D341Med (cell line): Measurements from ENCODE around the gene CLEC18A.
"Not testable (repeated sequence)": the region's sequence is repeated elsewhere in the genome, so short reads cannot be mapped to it uniquely, and the experiment has no call there.

Experiments used
- DNase-seq: peaks from one replicate; pipeline ENCODE4 v3.0.0; 2012; ENCODE audit warnings: low spot score

Gene CLEC18A

DNA sequence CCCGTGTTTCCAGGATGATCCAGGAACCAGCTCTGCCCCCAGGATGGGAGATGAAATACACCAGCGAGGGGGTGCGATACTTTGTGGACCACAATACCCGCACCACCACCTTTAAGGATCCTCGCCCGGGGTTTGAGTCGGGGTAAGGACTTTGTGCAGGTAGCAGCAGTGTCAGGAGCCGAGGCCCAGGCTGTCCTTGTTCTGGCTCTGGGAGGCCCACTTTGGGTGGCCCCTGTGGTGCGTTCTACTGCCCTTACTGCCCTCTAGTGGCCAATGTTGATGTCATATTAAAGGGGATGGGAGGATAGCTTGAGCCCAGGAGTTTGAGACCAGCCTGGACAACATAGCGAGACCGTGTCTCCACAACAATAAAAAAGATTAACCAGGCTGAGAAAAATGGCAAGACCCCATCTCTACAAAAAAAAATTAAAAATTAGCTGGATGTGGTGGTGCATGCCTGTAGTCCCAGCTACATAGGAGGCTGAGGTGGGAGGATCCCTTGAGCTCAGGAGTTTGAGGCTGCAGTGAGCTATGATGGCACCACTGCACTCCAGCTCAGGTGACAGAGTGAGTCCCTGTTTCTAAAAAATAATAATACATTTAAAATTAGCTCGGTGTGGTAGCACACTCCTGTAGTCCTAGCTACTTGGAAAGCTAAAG is 20.9 kb upstream of the CLEC18A start:
- peak; percentile 80 for DNase-seq

- no peak for DNase-seq
Observed at GRCh38 chr16:69931631-69932030, 19.5 kb upstream of the CLEC18A start.

- DNase-seq = no peak
Observed at GRCh38 chr16:69932228-69932627, 18.9 kb upstream of the CLEC18A start.

DNA sequence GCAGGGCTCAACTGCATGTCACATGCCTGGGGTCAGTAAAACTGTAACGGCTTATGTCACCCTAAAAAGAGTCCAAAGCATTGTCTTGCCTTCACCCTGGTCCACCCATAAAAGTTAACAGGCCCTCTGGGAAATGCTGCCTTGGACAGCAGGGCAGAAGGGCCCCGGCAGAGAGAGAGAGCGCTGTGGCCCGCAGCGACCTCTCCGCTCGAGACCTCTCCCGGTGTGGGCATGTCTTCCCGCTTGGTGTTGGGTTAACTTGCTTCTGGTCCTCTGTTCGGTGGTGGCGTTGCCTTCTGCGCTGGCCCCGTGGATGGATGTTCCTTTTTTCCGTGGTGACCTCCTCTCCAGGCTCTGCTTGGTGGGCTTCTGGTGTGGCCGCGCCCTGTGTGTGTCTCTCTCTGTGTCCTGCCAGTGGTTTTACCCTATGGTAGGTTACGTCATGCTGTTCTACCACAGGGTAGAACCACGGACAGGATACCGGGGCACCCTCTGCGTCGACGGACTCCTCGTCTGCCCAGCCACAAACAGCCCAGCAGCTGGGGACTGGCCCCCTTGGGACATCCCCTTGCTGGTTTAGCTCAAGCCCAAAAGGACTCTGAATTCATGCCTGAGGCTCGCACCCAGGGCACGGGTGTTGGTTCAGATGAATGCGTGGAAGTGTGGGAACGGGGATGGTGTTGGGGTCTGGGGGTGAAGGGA is 18.3 kb upstream of the CLEC18A start:
- no peak for DNase-seq

DNA sequence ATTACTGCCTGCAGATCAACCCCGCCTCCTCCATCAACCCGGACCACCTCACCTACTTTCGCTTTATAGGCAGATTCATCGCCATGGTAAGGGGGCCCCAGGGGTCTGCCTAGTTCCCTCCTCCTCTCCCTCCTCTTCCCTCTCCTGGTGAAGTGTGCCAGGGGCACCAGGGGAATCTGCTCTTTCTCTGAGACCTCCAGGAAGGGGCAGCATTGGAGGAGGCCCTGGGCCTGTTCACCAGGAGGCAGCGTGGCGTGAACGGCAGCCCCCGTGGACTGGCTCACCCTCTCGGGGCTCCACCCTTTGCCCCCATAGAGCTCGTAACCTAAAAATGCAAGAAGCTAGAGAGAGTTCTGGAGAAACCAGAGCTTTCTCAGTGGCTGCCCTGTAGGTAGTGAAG is 17.1 kb upstream of the CLEC18A start:
- no peak for DNase-seq

GRCh38 chr16:69934751-69935150 is 16.4 kb upstream of the CLEC18A start:
- DNase-seq = no peak

DNA sequence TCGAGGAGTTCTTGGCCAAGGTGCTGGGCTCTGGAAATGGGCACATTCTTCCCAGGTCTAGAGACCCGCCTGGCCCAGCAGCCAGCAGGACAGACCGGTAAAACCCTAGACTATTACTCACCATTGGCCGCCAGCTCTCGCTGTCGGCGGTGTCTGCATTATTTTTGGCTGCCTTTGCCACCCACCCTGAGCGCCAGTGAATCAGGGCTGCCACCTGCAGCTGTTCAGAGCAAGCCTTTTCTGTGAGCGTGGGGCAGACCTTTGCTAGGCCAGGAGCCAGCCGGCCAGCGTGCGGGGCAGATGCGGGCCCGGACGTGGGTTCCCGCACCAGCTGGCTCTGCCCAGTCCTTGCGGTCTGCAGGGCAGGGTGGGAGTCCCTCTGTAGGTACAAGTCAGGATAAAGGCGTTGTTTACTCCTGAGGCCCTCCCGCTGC is 15.8 kb upstream of the CLEC18A start:
- DNase-seq = no peak

DNA sequence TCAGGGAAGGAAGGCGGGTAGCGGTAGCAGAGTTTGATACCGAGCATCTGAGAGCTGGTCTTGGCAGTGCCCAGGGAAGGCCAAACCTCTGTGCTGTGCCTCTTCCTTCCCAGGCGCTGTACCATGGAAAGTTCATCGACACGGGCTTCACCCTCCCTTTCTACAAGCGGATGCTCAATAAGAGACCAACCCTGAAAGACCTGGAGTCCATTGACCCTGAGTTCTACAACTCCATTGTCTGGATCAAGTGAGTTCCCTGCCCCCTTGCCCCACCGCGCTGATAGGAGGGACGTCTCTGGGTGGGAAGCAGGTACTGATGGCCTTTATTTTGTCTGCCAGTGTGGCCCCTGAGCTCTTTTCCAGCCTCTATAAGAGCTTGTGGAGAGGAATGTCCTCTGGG is 15.4 kb upstream of the CLEC18A start:
- no peak for DNase-seq

- no peak for DNase-seq
Observed at GRCh38 chr16:69936252-69936651, 14.9 kb upstream of the CLEC18A start.

DNA sequence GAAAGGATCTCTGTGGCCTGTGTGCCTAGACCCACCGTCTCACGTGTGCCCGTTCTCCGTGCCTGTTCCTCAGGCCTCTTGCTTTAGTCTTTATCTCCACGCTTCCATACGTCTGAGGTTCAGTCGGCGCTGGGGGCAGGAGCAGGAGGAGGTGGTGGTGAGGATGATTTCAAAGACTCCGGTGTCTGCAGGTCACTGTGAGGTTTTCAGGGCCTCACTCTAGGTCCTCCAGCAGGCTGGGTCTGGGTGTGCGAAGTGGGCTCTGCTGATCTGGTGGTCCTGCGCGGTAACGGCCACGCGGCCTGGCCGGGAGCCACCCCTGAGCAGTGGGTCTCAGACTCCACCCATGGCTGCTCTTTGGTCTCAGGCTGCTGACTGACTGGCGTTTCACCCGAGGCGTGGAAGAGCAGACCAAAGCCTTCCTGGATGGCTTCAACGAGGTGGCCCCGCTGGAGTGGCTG is 14.4 kb upstream of the CLEC18A start:
- no peak for DNase-seq

- peak; percentile 47 for DNase-seq
Observed at GRCh38 chr16:69937465-69937951, 13.6 kb upstream of the CLEC18A start.

DNA sequence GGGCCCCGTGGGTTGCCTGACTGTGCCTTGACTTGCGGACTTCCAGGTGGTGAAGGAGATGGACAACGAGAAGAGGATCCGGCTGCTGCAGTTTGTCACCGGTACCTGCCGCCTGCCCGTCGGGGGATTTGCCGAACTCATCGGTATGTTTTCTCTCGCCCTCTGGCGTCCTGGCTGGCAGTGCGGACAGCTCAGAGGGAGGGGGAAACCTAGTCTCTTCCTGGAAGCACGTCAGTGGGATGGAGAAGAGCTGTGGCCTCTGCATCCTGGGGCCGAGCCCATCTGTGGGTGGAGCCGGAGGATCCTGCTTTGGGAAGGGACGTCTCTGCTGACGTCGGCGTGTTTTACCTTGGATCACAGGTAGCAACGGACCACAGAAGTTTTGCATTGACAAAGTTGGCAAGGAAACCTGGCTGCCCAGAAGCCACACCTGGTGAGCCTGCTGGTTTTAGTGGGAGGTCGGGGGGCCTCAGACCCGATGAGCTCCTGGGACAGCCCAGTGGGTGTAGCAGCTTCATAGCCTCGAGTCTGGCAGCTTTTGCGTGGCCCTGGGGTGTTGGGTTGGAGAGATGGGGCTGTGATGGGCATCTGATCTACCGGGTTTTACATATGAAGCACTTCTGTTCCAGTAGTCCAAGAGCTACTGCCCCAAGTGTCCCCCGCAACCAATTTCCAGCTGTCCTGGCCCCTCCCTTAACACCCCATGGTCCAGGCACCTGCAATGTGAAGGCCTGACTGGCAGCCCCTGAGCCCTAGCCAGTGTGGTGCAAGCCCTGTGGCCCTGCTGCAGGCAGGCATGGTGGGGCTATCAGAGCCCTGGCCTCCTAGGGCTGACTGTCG is 11.9 kb upstream of the CLEC18A start:
- DNase-seq = no peak

GRCh38 chr16:69939821-69940585 is 11.1 kb upstream of the CLEC18A start:
- no peak for DNase-seq

- no peak for DNase-seq
Observed at GRCh38 chr16:69940676-69941075, 10.5 kb upstream of the CLEC18A start.

DNA sequence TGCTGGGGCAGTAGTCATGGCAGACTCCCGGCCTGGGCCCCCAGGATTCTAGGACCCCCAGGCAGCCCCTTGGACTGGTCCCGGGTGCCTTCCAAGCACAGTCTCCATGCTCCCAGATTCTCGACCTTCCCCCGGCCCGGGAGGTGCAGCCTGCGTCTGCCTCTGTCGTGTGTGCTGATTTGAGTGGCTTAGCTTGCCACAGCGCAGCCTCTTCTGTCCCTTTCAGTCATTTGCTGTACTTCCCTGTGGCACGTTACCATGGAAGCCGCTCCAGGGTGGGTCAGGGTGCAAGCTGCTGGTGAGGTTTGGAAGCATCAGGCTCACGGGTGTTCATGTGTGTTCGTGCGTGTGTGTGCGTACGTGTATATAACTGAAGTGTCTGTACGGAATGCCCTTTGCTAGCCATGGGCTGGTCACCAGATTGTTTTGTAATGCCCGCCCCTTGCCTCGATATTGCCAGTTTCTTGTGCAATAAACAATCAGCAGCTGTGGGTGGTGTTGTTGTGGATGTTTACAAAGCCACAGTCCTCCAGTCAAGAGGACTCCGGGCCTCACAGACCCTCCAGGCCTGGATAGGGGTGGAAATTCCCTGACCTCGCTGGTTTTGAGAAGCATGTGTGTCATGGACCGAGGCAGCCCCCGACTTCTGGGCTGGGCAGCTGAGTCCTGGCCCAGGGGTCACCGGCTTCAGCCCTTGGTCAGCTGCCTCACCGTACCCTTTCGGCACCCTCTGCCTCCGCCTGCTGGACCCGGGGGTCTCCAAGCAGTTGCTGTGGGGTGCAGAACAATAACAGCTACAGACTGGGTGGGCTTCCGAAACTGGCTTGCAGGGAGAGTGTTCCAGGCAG is 9.7 kb upstream of the CLEC18A start:
- DNase-seq = no peak

DNA sequence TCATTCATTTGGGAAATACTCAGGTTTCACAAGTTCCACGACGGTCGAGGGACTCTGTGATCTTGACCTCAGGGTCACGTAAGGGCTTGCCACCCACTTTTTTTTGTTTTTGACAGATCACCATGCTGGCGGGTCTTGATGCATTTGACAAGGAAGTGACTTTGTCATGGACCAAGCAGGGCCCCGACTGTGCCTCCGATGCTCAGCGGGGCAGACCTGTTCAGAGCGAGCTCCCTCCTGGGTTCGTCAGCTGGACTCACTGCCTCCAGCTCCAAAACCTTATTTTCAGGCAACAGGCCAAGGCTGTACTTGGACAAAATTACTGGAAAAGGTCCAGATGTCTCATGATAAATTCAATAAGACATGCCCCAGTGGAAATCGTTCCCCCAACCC is 9.0 kb upstream of the CLEC18A start:
- no peak for DNase-seq

GRCh38 chr16:69942627-69943170 is 8.4 kb upstream of the CLEC18A start:
- DNase-seq = no peak

DNA sequence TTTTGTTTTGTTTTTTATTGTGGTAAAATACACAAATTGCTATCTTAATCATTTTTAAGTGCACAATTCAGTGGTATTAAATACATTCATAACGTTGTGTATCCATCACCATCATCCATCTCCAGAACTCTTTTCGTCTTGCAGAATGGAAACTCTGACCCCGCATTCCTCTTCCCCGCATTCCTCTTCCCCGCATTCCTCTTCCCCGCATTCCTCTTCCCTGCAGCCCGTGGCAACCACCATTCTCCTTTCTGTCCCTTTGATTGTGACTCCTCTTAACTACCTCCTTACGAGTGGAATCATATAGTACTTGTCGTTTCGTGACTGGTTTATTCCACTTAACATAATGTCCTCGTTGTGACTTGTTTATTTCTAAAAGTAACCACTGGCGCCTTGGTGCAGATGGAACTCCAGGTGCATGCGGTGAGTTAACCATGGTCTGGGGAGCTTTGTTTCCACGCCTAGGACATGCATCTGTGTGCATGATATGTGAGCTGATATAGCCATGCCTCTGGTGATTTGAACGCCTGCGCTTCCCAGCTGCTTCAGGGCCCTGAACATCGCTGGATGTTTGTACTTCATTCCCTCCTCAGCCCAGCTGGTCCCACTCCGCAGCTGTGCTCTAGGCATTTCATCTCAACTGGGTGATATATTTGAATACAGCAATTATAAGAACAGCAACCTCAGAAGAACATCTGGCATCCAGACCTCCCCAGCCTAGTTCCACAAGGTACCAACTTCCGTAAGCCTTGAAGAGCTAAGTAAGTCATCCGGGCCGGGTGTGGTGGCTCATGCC is 7.7 kb upstream of the CLEC18A start:
- not testable (repeated sequence) for DNase-seq

DNA sequence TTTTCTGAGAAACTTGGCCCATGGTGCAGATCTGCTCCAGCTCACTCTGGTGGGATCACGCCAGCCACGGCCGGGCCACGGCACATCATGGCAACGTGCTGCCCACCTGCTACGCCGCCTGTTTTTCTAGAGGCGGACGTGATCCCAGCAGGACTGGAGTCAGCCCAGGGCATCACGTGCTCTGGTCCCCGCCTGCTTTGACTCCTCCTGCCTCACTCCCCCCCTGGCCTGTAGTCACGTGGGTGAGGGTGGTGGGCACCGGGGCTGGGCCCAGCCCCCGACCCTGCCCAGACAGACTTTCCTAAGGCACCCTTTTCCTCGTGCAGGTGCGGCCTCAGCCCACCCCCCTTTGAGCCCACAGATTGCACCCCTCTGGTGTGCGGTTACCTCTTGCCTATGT is 723 bp upstream of the CLEC18A start:
- not testable (repeated sequence) for DNase-seq

- not testable (repeated sequence) for DNase-seq
Observed at GRCh38 chr16:69951672-69952031, 518 bp downstream of the CLEC18A start.
